NCI-H460 (cell line): ENCODE results near the gene ZNF79. TPM values are rescaled to one million over a fixed set of nuclear protein-coding genes. Genes with fewer than 3 reads are reported as not detected.

ENCODE experiments used
- DNase-seq: peaks from one replicate; pipeline ENCODE4 v3.0.0-alpha.2; 2016; ENCODE audit warnings: low read depth; ENCODE audit errors: extremely low read depth
- total RNA-seq: library from RNA; depleted of rRNA; stranded (reverse); fragments of >200 nt; shearing (Covaris generic); gene quantifications from 2 replicates; pipeline ENCODE4 v1.2.3, GENCODE V29; 2014

The ZNF79 gene
- total RNA-seq, 1 experiment from 2014 or later: 7.9 TPM

DNA sequence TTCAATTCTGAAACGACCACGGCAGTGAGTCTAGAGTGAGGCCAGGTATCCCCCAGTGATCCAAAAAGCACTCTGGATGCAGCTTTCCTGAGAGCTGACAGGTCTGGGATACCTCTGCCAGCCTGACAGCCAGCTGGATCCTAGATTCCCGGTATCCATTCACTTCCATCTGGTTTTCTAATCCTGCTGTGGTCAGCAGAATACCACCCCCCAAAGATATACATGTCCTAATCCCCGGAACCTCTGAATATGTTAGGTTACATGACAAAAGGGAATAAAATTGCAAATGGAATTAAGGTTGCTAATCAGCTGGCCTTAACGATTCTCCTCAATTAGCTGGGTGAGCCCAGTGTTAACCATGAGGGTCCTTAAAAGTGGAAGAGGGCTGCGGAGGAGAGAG, 1.4 kb upstream of the ZNF79 start:
- DNase-seq: no peak

DNA sequence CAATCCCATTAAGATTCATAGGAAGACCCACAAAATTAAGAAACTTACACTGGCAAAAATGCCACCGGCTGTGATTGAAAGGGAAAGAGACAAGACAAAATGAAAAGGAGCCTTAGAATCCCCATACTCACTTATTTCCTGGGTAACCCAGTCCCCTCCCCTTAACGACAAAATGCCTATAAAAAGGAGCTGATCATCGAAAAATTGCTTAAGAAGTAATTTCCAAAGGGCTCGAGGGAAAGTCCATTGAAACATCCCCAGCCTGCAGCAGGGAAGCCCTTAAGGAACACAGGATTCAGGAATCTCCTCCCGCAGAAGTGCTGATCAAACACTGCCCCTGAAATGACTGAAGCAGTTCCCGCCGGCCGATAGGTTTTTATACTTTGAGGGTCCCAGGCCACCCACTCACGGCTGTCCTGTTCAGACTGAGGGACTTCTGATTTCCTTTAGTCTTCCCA, 677 bp upstream of the ZNF79 start:
- DNase-seq: no peak

- no peak for DNase-seq
These were observed 456 bp downstream of the ZNF79 start for GRCh38 chr9:127424676-127424999.

DNA sequence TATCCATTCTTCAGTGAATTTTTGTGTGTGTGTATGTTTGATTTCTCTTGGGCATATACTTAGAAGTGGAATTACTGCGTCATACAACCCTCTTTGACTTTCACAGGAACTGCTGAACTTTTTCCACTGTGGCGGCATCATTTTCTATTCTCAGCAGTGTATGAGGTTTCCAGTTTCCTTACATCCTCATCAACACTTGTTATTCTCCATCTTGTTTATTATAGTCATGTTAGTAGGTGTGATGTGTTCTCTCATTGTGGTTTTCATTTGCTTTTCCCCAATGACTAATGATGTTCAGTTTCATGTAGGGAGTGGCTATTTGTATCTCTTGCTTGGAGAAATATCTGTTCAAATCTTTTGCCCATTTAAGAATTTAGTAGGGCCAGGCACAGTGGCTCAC, 2.6 kb downstream of the ZNF79 start:
- no peak for DNase-seq

GRCh38 chr9:127428348-127428747, 4.2 kb downstream of the ZNF79 start:
- DNase-seq: no peak

DNA sequence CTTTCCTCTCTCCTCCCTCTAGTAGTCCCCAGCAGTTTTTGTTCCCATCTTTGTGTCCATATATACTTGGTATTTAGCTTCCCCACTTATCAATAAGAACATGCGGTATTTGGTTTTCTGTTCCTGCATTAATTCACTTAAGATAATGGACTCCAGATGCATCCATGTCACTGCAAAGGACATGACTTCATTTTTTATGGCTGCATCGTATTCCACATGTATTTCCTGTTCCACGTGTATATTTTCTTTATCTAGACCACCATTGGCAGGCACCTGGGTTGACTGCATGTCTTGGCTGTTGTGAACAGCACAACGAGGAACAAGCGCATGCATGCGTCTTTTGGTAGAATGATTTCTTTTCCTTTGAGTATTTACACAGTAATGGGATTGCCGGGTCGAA, 6.2 kb downstream of the ZNF79 start:
- no peak for DNase-seq

DNA sequence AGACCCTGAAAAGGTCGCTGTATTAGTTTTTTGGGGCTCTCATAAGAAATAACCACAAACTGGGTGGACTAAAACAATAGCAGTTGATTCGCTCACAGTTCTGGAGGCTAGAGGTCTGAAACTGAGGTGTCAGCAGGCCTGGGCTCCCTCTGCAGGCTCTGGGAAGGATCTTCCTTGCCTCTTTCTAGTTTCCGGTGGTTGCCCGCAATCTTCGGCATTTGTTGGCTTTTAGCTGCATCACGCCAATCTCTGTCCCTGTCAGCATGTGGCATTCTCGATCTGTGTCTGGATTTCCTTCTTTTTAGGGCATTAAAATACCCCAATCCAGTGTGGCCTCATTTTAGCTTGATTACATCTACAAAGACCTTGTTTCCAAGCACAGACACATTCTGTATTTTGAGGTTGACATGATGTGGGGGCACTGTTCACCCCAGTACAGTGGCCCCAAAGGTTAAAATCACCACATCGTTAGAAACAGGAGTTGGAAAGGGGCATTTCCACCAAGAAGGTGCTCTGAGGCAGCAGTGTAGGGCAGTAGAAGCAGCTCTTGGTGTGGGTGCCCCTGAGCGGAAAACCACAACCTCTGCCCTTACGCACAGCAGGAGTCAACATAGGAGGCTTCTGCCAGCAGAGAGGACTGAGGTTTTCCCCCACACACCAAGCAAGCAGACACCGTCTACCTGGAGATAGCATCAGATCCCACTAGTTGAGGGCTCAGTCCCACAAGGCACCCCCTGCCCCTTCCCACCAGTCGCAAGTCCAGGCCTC, 13.5 kb downstream of the ZNF79 start:
- no peak for DNase-seq

GRCh38 chr9:127438394-127438793, 14.2 kb downstream of the ZNF79 start:
- DNase-seq: no peak

DNA sequence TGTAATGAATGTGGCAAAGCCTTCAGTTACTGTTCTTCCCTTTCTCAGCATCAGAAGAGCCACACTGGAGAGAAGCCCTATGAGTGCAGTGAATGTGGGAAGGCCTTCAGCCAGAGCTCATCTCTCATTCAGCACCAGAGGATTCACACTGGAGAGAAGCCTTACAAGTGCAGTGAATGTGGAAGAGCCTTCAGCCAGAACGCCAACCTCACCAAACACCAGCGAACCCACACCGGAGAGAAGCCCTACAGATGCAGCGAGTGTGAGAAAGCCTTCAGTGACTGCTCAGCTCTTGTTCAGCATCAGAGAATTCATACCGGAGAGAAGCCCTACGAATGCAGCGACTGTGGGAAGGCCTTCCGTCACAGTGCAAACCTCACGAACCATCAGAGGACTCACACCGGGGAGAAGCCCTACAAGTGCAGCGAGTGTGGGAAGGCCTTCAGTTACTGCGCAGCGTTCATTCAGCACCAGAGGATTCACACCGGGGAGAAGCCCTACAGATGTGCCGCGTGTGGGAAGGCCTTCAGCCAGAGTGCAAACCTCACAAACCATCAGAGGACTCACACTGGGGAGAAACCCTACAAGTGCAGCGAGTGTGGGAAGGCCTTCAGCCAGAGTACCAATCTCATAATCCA, 20.2 kb downstream of the ZNF79 start:
- no peak for DNase-seq

- DNase-seq: no peak
These were observed 21.0 kb downstream of the ZNF79 start for GRCh38 chr9:127444921-127445850.

DNA sequence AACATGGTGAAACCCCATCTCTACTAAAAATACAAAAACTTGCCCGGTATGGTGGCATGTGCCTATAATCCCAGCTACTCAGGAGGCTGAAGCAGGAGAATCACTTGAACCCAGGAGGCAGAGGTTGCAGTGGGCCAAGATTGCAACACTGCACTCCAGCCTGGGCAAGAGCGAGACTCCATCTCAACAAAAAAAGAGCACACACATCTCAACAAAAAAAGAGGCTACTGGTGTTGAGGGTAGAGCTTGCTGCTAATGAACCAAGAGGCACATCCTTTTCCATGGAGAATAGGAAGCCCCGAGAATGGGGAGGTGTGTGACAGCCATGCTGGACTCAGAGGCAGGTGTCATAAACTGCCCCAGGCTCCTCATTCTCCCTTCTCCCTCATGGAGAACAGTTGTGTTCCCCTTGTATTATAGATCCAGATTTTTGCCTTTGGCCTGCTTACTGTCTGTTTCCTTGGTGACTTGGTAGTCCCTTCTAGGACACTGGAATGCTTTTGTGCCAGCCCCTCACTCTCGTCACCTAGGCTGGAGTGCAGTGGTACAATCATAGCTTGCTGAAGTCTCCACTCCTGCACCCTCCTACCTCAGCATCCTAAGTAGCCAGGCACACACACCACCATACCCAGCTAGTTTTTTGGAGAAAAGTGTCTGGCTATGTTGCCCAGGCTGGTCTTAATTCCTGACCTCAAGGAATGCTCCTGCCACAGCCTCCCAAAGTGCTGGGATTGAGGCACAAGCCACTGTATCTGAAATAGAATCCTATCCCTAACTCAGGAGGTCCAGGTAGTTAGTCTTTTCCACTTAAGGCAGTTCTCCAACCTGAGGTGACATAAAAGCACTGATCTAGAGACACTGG, 21.9 kb downstream of the ZNF79 start:
- no peak for DNase-seq

- no peak for DNase-seq
These were observed 22.7 kb downstream of the ZNF79 start for GRCh38 chr9:127446713-127447415.

DNA sequence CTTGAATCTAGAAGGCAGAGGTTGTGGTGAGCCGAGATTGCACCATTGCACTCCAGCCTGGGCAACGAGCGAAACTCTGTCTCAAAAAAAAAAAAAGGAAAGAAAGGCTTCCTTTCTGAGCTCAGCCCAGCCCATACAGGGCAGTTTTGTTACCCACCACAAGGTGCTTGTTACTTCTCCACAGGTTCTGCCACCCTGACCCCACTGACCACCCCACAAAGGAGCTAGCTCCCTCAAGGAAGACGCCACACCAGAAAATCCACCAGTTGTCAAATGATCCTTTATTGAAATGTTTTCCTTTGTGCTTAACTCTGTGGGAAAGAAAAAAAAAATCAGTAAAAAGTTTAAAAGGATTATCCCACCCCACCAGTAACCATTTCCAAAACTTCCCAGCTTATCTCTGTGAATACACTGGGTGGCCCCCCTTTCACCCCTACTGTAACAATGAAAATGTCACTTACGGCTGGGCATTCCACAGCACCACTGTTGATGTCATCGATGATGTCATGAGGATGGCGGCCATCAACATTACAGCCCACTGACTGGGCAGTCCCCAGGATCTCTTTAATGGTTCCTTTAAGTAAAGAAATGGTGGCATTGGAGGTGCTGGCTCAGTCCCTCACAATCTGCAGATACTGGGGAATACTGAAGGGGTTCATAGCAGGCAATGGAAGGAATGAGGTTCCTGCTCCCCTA, 23.4 kb downstream of the ZNF79 start:
- DNase-seq: no peak

DNA sequence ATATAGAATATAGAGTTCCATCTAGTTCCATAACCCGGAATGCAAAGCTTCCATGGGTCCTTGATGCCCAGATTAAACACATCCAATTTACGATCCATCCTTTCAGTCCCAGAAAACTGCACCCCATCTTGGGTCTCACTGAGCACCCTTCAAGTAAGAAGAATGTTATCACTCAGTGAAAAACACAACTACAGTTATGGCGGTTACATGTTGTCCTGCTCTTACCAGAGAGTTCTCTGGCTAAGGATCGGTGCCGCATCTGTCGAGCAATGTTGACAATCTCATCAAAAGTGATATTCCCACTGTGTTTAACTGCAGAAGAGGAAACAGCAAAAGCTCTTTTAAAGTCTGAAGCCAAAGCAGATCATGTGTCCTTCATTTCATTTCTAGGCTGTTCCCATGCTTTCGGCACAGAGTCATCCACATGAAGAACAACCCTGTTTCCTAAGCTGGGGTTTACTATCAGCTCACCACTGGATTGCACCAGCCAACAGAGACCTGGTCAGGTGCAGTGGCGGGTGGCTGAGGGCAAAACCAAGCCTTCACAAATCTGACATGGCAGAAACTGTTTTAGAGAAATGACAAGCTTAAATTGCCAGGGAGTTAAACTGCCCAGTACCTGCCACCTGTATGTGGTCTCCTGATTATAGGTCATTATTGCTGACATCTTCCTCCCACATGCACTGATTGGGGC, 24.1 kb downstream of the ZNF79 start:
- DNase-seq: no peak

- DNase-seq: no peak
These were observed 25.3 kb downstream of the ZNF79 start for GRCh38 chr9:127449332-127449966.

DNA sequence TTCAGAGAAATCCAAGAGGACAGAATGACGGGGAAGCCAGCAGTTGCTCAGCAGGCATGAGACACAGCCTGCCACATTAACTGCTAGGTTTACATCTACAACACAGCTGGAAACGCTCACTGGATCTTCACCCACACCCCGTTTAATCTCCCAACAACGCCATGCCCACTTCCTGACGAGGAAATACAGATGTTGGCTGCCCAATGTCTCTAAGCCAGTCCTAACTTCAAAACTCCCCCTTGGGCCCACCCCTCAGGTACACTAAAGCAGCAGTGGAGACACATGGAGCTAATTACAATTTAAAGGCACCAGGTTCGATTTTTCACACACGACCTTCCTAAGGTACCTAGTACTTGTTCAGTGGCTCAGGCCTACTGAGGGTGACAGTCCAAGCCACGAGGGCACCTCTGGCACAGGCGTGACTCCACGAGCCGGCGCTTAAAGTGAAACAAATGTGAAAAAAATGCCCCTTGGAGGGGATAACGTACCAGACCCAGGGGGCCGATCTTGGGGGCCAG, 26.1 kb downstream of the ZNF79 start:
- no peak for DNase-seq

GRCh38 chr9:127450830-127451607, 26.8 kb downstream of the ZNF79 start, which contains the start of the genes LRSAM1 and RPL12:
LRSAM1 (plus strand) TSS chr9:127451510; CDS start chr9:127454528, 3,018 bp downstream.
RPL12 (minus strand) TSS chr9:127451406; CDS start chr9:127451317, 89 bp downstream.
- peak; percentile 94 for DNase-seq
